Ishikawa (cell line): ENCODE data around the gene TRIP10.

Experiments
- CEBPB ChIP-seq: IDR thresholded peaks from 2 replicates; pipeline ENCODE4 v1.6.1; 2012
- EP300 ChIP-seq: IDR thresholded peaks from 2 replicates; pipeline ENCODE4 v1.6.1; 2012; ENCODE audit warnings: borderline replicate concordance
- FOXM1 ChIP-seq: IDR thresholded peaks from 2 replicates; pipeline ENCODE4 v1.6.1; 2012; ENCODE audit warnings: low read depth, borderline replicate concordance
- MAX ChIP-seq: IDR thresholded peaks from 2 replicates; pipeline ENCODE4 v1.6.1; 2012
- RAD21 ChIP-seq: IDR thresholded peaks from 2 replicates; pipeline ENCODE4 v1.6.1; 2012; ENCODE audit warnings: low read depth
- TAF1 ChIP-seq: IDR thresholded peaks from 2 replicates; pipeline ENCODE4 v1.6.1; 2012; ENCODE audit warnings: low read depth, mild to moderate bottlenecking
- TCF12 ChIP-seq: IDR thresholded peaks from 2 replicates; pipeline ENCODE4 v1.6.1; 2012; ENCODE audit warnings: low read depth
- TEAD4 ChIP-seq: IDR thresholded peaks from 2 replicates; pipeline ENCODE4 v1.6.1; 2012
- YY1 ChIP-seq: IDR thresholded peaks from 2 replicates; pipeline ENCODE4 v1.6.1; 2012; ENCODE audit warnings: low read depth
- ZBTB7A ChIP-seq: IDR thresholded peaks from 2 replicates; pipeline ENCODE4 v1.6.1; 2012; ENCODE audit warnings: low read depth
- TF ChIP-seq, protein P1 (sequence below): IDR thresholded peaks from 2 replicates; pipeline ENCODE4 v1.6.1; 2012; ENCODE audit warnings: low read depth, mild to moderate bottlenecking

- TF ChIP-seq CEBPB = no peak
- no peak for TF ChIP-seq TCF12
- TF ChIP-seq EP300 = no peak
- TF ChIP-seq, protein P1, sequence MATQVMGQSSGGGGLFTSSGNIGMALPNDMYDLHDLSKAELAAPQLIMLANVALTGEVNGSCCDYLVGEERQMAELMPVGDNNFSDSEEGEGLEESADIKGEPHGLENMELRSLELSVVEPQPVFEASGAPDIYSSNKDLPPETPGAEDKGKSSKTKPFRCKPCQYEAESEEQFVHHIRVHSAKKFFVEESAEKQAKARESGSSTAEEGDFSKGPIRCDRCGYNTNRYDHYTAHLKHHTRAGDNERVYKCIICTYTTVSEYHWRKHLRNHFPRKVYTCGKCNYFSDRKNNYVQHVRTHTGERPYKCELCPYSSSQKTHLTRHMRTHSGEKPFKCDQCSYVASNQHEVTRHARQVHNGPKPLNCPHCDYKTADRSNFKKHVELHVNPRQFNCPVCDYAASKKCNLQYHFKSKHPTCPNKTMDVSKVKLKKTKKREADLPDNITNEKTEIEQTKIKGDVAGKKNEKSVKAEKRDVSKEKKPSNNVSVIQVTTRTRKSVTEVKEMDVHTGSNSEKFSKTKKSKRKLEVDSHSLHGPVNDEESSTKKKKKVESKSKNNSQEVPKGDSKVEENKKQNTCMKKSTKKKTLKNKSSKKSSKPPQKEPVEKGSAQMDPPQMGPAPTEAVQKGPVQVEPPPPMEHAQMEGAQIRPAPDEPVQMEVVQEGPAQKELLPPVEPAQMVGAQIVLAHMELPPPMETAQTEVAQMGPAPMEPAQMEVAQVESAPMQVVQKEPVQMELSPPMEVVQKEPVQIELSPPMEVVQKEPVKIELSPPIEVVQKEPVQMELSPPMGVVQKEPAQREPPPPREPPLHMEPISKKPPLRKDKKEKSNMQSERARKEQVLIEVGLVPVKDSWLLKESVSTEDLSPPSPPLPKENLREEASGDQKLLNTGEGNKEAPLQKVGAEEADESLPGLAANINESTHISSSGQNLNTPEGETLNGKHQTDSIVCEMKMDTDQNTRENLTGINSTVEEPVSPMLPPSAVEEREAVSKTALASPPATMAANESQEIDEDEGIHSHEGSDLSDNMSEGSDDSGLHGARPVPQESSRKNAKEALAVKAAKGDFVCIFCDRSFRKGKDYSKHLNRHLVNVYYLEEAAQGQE = no peak
- no peak for TF ChIP-seq YY1
- no peak for TF ChIP-seq RAD21
- TF ChIP-seq ZBTB7A = no peak
- TF ChIP-seq TAF1 = no peak
- TF ChIP-seq TEAD4 = no peak
- no peak for TF ChIP-seq FOXM1
- no peak for TF ChIP-seq MAX
These were observed 45.2 kb upstream of the TRIP10 start for GRCh38 chr19:6694147-6694815.
